ENCODE results near the gene CASK.

DNA sequence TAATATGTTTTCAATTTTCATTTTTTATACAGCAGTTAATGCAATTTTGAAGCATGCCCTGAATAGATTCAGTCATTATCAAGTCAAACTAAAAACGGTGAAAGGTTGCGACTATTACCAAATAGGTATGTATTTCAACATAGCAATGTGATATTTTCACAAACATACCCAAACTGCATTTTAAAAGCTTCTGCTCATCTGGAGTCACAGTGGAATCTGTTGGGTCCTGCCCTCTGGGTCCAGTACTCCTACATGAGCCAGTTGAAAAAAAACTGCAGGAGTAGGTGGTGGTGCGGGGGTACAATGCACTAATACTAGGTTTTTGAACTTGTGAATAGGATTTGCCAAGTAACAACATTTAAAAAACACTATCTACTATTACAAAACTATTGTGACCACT is 233.6 kb downstream of the CASK start:
- TF ChIP-seq POLR2A (IDR thresholded peaks at IDR 0.05; ENCODE audit: low read depth, low read length) (no peak), POLR2AphosphoS5 (IDR thresholded peaks at IDR 0.05; ENCODE audit: low read depth, low read length) (no peak), POU2F2 (IDR thresholded peaks at IDR 0.05; ENCODE audit: low read depth, low read length) (no peak)
